Lower leg skin (tissue), 4 donors: ENCODE results near the gene RNLS. TPM values are rescaled to one million over a fixed set of nuclear protein-coding genes. Genes with fewer than 3 reads are reported as not detected.

Experiments
- DNase-seq, 2 donors: peaks; one replicate each; pipeline ENCODE4 v3.0.0-alpha.2; 2019; ENCODE audit warnings: low spot score in 2 of 2
- H3K4me3 ChIP-seq: fragments of 200-600 bp; sonication (generic); 2 replicates; pipeline ENCODE4 v1.5.1; 2017; ENCODE audit warnings: mild to moderate bottlenecking, low read depth; ENCODE audit not compliant: poor library complexity, severe bottlenecking
- CTCF ChIP-seq, 3 donors: fragments of 450-650 bp; IDR thresholded peaks; one replicate each; pipeline ENCODE4 v1.5.1; 2016; ENCODE audit warnings: antibody characterized with exemption in 3 of 3, mild to moderate bottlenecking in 3 of 3, moderate library complexity in 2 of 3
- POLR2A ChIP-seq, 2 donors: fragments of 450-650 bp; IDR thresholded peaks; one replicate each; pipeline ENCODE4 v1.6.1; 2016 to 2017; ENCODE audit warnings: antibody characterized with exemption in 2 of 2, mild to moderate bottlenecking in 1 of 2, moderate library complexity in 1 of 2
- WGBS, 2 donors: methylation state at CpG; one replicate each; pipeline ENCODE4 v1.1.5; 2018; 5-methylcytosine and 5-hydroxymethylcytosine counted together
- intact Hi-C: fragments of 100-400 bp; cut with DNase I; formaldehyde crosslinking; loops from one replicate; pipeline ENCODE4 v1.15.0; 2023; ENCODE audit warnings: low total_unique reads
- total RNA-seq, 4 donors: library from RNA; depleted of rRNA; stranded (reverse); fragments of >200 nt; gene quantifications; one replicate each; pipeline ENCODE4 v1.1.0, GENCODE V29; 2016

Gene RNLS
- total RNA-seq, 4 donors from 2014 or later = 6.8 to 18.3 (median 10.9) TPM

- no peak overlapping the region for H3K4me3 ChIP-seq
- TF ChIP-seq POLR2A (IDR thresholded peaks at IDR 0.05) = no peak
- TF ChIP-seq CTCF (IDR thresholded peaks at IDR 0.05) = no peak
- intact Hi-C loops = no loop called here
- no peak for DNase-seq
Measured at GRCh38 chr10:88465765-88466164, 117.4 kb downstream of the RNLS start.

GRCh38 chr10:88463811-88464210 lies 119.3 kb downstream of the RNLS start:
- intact Hi-C loops = no loop called here
- 94 to 100% methylated on average over 1 of the region's 1 CpG for WGBS, 2 donors
- H3K4me3 ChIP-seq = no peak overlapping the region
- TF ChIP-seq CTCF (IDR thresholded peaks at IDR 0.05) = no peak
- no peak for TF ChIP-seq POLR2A (IDR thresholded peaks at IDR 0.05)
- DNase-seq = no peak

- WGBS, 2 donors = 59 to 64% methylated on average over 1 of the region's 1 CpG
Measured at GRCh38 chr10:88461426-88461825, 121.7 kb downstream of the RNLS start.

GRCh38 chr10:88459530-88459929 lies 123.6 kb downstream of the RNLS start:
- H3K4me3 ChIP-seq = no peak overlapping the region
- TF ChIP-seq CTCF (IDR thresholded peaks at IDR 0.05) (no peak), POLR2A (IDR thresholded peaks at IDR 0.05) (no peak)
- intact Hi-C loops = no loop called here
- 81 to 86% methylated on average over 4 of the region's 4 CpGs for WGBS, 2 donors
- no peak for DNase-seq

More at GRCh38 chr10:88461426-88461825, 121.7 kb downstream of the RNLS start:
- DNase-seq = no peak
- no peak for TF ChIP-seq CTCF (IDR thresholded peaks at IDR 0.05)
- no peak for TF ChIP-seq POLR2A (IDR thresholded peaks at IDR 0.05)
- intact Hi-C loops = no loop called here
- no peak overlapping the region for H3K4me3 ChIP-seq

GRCh38 chr10:88458209-88458608 lies 124.9 kb downstream of the RNLS start:
- DNase-seq = no peak
- intact Hi-C loops = no loop called here
- 62 to 68% methylated on average over 3 of the region's 3 CpGs for WGBS, 2 donors
- TF ChIP-seq POLR2A (IDR thresholded peaks at IDR 0.05) = no peak
- no peak for TF ChIP-seq CTCF (IDR thresholded peaks at IDR 0.05)
- no peak overlapping the region for H3K4me3 ChIP-seq

GRCh38 chr10:88457660-88458059 lies 125.5 kb downstream of the RNLS start:
- intact Hi-C loops = no loop called here
- 76% methylated on average over 3 of the region's 3 CpGs for WGBS, 2 donors
- TF ChIP-seq CTCF (IDR thresholded peaks at IDR 0.05) (no peak), POLR2A (IDR thresholded peaks at IDR 0.05) (no peak)
- DNase-seq = no peak
- no peak overlapping the region for H3K4me3 ChIP-seq
